ENCODE data around the gene XXYLT1.
"Not testable (repeated sequence)": the region's sequence is repeated elsewhere in the genome, so short reads cannot be mapped to it uniquely, and the experiment has no call there.

Gene XXYLT1

DNA sequence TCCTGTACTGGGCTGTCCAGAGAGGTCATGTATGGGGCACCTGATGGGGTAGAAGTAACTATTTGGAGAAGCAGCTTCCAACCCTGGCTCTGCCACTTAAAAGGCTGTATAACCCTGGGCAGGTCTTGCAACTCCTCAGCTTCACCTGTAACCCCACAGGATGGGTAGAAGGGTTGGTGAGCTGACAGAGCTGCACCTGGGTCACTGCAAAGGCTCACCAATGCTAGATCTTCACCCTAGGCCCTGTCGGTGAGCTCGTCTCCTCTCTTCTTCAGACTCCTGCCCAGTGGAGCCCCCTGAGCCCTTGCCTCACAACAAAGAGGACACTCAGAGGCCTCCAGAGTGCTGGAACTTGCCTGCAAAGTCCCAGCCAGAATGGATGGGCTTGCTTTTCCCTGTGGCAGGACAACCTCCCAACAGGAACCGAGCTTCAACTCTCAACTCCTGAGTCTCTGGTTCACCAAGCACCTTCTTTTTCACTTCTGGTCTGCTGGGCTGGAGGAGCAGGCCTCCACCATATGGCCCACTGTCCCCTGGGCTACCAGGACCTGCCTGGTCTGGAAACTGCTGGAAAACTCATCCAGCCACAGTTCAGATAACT is 45.9 kb downstream of the XXYLT1 start:
- DNase-seq = no peak

DNA sequence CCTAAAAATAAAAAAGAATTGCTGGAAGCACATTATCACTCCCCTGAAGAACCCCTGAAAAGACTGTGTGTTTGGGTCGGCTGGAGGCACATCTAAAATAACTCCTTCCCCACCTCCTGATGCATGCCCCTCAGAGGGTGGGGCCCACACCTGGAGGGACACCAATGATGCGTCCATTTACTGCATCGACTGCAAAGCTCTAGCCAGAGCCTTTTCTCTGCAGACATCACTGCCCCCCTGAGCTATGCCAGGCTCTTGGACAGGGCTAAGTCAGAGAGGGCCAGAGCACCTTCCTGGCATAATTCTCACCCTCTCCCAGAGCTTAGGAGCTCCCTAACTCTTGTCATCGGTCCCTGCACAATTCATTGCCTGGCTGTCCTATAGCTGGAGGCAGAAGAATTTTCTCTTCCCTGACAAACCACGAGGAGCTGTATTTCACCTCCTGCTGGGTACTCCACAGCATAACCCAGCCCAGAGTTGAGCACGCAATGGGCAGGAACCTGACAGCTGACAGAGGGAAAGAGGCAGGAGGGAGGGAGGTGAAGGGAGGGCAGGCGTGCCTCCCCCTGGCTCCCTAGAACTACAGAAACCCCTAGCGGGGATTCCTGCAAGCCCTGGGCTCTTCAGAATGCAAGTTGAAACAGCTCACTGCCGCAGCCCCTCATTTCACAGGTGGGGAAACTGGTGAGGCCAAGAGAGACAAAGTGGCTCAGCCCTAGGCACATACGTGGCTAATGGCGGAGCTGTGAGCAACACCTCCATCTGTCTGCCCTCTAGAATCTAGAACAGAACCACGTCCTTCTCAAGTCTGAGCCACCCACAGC is 46.6 kb downstream of the XXYLT1 start:
- no peak for DNase-seq

DNA sequence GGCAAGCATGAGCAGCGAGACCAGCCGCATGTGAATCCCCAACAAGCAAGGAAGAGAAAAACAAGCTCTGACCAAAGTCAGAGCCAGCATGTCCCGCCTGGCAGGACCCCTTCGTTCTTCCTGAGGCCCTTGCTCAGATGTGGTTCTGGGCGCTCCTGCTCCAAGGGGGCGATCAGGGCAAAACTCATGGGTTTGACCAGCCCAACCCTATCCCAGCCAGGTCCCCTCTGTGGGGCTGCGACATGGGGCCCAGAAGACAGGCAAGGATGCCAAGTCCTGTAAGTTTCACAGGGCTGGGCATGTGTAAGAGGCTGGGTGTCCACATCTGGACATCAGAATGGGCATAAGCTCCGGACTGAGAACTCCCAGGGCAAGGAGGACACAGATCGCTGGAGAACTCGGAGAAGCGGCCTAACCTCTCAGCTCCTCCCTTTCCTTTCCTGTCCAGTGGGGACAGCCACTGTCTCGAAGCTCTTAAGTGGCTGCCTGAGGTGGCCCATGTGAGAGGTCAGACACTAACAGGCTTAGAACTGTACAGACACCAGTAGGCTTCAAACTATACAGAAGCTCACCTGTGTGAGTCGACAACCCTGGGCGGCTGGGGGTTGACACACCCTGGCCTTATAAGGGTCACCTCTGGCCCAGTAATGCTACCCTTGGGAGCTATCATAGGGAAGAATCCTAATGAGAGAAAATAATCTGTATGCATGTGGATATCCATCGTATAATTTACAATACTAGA is 48.9 kb downstream of the XXYLT1 start:
- DNase-seq = no peak

DNA sequence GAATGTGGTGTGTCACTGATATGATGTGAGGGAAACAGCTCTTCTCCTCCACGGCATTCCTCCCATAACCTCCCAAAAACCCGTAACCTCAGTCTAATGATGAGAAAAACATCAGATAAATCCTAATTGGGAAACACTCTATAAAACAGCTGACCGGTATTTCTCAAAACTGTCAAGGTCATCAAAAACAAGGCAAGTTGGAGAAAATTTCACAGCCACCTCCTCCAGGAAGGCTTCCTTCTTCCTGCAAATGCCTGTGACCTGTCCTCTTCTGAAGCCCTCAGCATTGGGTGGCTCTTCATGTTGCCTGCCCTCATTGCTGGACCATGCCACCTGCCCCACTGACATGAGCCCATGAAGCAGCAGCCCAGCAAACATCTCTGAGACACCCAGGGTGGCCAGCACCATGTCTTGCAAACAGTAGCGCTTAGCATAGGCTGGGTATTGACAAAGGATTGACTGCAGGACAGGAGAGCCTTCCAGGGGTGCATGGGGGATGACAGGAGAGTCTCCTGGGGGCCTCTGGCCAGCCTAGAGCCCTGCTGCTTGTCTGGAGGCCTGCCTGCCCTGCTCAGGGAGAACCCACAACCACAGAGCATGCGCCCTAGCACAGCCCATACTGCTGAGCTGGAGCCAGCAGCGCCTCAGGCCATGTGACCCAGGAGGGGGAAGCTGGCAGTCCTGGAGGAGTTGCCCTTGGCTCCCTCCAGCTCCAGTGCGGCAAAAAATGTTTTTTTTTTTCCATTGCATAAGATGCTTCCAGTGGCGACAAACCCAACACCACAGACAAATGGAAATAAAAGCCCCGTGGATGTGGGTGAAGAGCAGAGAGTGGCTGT is 49.7 kb downstream of the XXYLT1 start:
- peak; percentile 30 for DNase-seq

DNA sequence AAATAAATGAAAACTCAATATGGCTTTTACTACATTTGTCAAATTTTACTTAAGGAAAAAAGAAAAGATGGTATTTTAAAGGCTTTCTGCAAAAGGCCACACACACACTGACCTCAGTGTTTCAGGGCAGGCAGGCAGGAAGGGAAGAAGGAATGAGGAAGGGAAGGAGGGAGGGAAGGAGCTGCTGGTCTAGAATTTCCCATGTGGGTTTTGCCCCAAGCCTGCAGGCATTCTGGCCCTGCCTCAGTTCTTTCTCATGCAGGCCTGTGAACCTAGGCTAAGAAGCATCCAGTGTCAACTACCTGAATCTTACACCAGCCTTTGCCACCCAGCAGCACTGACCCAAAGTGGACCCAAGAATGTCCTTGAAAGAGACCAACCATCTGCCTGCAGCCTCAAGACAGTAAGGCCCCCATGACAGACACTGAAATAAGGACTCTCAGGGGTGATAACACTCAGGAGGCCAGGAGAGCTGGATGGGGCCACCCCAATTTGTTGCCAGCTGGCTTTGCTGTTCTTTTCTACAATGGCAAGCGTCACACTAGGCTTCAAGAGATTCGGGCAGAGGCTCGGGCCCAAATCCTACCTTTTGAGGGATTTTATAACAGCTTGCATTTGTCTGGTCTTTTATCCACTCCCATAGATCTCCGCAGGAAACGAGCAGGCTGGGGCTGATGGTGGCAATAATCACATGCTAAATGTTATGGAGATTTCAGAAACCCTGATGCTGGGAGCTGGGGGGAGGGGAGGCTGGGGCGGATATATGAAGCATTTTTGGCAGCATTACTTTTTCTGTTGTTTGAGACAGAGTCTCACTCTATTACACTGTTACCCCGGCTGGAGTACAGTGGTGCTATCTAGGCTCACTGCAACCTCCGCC is 51.4 kb downstream of the XXYLT1 start:
- DNase-seq = no peak

DNA sequence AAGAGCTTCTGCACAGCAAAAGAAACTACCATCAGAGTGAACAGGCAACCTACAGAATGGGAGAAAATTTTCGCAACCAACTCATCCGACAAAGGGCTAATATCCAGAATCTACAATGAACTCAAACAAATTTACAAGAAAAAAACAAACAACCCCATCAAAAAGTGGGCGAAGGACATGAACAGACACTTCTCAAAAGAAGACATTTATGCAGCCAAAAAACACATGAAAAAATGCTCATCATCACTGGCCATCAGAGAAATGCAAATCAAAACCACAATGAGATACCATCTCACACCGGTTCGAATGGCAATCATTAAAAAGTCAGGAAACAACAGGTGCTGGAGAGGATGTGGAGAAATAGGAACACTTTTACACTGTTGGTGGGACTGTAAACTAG is 52.6 kb downstream of the XXYLT1 start:
- not testable (repeated sequence) for DNase-seq

GRCh38 chr3:195215576-195215975 is 55.4 kb downstream of the XXYLT1 start:
- DNase-seq = not testable (repeated sequence)

- no peak for DNase-seq
Measured at GRCh38 chr3:195214381-195214780, 56.6 kb downstream of the XXYLT1 start.

DNA sequence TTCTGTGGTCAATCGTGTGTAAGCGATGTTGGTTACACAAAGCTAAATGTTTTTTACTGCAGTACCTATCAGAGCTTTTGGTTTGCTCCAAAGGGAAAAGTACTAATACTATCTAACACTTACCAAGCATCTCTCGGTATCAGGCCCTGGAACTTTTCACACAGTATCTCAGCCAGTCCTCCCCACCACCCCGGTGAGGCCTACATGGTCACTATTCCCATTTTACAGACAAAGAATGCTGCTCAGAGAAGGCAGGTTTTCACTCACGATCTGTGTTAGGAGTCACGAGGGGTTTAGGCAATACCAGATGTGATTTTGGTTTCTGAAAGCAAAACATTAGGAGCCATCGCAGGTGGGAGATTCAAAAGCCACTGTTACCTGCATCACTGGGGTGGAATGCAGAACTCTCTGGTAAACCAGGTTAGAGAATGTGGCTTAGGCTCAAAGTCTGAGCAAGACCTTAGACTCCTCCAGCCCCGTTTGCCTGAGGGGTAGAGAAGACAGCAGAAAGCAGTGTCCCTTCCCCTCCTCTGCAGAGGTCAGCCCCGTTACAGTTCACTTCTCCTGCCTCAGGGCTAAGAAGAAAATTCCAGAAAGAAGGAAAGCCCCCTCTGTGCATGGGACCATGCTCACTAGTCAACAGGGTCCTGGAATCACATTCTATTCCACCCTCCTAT is 57.2 kb downstream of the XXYLT1 start:
- DNase-seq = no peak

GRCh38 chr3:195212749-195213375 is 58.1 kb downstream of the XXYLT1 start:
- no peak for DNase-seq

DNA sequence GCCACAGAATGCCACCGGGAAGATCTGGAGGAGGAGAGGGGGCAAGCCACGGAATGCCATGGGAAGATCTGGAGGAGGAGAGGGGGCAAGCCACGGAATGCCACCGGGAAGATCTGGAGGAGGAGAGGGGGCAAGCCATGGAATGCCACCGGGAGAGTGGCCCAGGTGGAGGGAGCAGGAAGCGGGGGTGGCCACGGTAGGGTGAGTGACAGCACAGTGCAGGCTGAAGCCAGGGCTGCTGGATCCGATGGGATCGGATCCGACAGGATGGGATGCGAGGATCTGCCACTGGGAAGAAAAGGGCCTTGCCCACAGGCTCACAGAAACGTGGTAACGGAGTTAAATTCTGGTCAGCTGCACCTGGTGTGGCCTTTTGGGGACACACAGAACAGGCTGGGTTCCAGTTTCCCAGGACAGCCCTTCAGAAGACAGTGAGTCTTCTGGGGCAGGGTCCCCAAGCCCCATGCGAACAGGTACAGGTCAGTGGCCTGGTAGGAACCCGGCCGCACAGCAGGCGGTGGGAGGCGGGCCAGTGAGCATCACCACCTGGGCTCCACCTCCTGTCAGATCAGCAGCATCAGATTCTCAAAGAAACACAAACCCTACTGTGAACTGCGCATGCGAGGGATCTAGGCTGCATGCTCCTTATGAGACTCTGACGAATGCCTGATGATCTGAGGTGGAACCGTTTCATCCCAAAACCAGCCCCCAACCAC is 58.8 kb downstream of the XXYLT1 start:
- DNase-seq = no peak

- peak; percentile 95 for DNase-seq
Measured at GRCh38 chr3:195210266-195210973, 60.5 kb downstream of the XXYLT1 start.

GRCh38 chr3:195209847-195210265 is 61.1 kb downstream of the XXYLT1 start:
- no peak for DNase-seq

DNA sequence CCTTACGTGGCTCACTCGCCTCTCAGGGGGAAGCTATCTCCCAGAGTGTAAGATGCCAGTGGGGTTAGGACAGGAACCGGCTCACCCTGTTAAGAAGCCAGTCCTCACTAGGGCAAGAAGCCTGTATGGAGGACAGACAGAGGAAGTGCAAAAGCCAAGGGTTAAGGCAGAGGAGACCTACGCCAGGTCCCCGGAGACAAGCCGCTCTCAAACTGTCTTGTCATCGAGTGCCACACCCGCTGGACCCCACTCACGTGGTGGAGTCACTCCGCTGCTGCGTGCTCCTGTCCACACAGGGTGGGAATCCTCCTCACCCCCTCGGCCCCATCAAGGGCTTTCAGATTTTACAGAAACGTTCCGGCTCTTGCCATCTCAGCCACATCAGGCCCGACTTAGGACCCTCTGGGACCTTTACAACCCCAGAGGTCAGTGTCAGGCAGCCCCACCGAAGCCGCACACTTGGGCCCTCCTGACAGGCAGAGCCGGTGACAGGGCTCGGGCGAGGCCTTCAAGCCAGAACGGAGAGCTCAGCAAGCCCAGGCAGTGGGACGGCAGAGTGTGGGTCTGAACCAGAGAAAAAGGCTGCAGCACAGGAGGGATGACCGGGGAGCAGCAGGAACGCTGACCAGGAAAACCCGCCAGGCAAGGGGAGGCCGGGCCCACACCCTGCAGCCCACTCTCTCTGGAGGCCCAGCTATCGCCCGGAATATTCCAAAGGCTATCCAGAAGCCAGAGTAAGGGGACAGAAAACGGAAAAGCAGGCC is 61.7 kb downstream of the XXYLT1 start:
- no peak for DNase-seq

DNA sequence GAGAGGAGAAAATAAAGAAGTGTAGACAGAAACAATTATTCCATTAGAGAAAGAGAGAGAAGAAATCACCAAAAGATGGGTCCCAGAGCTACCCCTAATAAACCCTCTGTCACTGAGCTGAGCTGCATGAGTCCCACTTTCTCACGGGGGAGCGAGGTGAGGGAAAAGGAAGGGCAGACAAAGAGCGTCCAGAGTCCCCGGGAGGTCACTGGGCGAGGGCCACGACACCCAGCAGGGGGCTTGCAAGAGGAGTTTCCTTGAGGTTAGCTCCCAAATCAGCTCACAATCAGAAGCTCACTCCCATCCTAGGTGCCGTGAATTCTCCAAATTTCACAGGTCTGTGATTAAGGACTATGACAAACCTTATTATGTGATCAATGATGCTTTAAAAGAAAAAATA is 62.3 kb downstream of the XXYLT1 start:
- no peak for DNase-seq

DNA sequence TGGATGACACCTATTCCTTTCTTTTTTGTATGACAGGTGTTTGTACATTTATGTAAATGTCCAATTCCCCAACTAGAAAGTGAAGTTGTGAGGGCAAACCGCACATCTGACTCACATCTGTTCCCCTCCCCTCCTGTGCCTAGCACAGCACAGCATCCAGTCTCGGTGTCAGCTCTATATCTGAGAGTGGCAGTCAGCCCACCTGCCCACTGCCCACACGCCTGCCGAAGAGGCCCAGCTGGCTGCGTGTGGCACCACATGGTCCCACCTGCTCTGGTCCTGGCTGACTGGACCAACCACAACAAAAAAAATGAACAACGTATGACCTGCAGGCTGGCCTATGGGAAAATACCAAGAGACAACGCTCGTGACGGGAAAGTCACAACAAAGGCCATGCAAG is 62.8 kb downstream of the XXYLT1 start:
- no peak for DNase-seq

- DNase-seq = peak; percentile 59
Measured at GRCh38 chr3:195207731-195208130, 63.2 kb downstream of the XXYLT1 start.

- DNase-seq = no peak
Measured at GRCh38 chr3:195207056-195207455, 63.9 kb downstream of the XXYLT1 start.

Measured in fibroblast of skin of right quadriceps (primary cell).